Activated T-cell treated with anti-CD3 and anti-CD28 coated beads, Interleukin-2, amount 50 U/mL, for 4 hours (primary cell): Measurements from ENCODE around the gene LIN37. TPM values are rescaled to one million over a fixed set of nuclear protein-coding genes. Genes with fewer than 3 reads are reported as not detected.

Experiments used
- ATAC-seq, 2 donors: fragments of 200-7000 bp; cut with Tn5 transposase; one replicate each; pipeline ENCODE4 v1.10.0; 2021
- DNase-seq: peaks from one replicate; pipeline ENCODE4 v3.0.0-alpha.2; 2020
- H3K27me3 Mint-ChIP-seq: one replicate; pipeline ENCODE4 v1.8.0; 2021; ENCODE audit warnings: low read depth, mixed read lengths
- H3K36me3 Mint-ChIP-seq: one replicate; pipeline ENCODE4 v1.8.0; 2022; ENCODE audit warnings: mixed read lengths; ENCODE audit not compliant: insufficient read depth
- H3K4me1 Mint-ChIP-seq: one replicate; pipeline ENCODE4 v1.8.0; 2021; ENCODE audit warnings: low read depth, mixed read lengths
- H3K4me3 Mint-ChIP-seq: one replicate; pipeline ENCODE4 v1.8.0; 2021; ENCODE audit warnings: mild to moderate bottlenecking, moderate library complexity, mixed read lengths
- H3K9me3 Mint-ChIP-seq: one replicate; pipeline ENCODE4 v1.8.0; 2021; ENCODE audit warnings: mixed read lengths
- total RNA-seq, 3 donors: library from RNA; stranded (reverse); gene quantifications; one replicate each; pipeline ENCODE4 v1.2.1, GENCODE V29; 2021

Gene LIN37
- total RNA-seq, 3 donors from 2014 or later: 5.8 to 6.4 (median 6.4) TPM

DNA sequence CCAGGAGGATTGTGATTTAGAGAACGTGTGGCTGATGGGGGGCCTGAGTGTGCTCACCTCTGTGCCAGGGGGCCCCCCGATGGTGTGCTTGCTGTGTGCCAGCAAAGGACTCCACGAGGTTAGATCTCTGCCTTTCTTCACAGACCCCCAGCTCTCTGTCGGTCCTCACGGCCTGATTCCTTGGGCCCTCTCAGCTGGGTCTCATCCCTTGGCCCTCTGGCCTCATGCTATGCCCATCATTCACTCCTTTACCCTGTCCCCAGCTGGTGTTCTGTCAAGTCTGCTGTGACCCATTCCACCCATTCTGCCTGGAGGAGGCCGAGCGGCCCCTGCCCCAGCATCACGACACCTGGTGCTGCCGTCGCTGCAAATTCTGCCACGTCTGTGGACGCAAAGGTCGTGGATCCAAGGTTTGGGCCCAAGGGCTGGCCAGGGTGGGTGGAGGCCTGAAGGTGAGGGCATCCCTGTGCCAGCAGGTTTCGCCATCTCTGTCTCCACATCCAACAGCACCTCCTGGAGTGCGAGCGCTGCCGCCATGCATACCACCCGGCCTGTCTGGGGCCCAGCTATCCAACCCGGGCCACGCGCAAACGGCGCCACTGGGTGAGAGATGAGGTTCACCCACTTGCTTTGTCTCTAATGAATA is 23.0 kb upstream of the LIN37 start:
- DNase-seq (no peak), ATAC-seq (no peak)
- no peak overlapping the region for H3K4me3 Mint-ChIP-seq
- no peaks in the 10 kb centered on the region for H3K27me3 Mint-ChIP-seq
- no peaks in the 10 kb centered on the region for H3K9me3 Mint-ChIP-seq
- peaks cover 51% of the 10 kb centered on the region for H3K36me3 Mint-ChIP-seq
- H3K4me1 Mint-ChIP-seq: peaks cover 5% of the 10 kb centered on the region

DNA sequence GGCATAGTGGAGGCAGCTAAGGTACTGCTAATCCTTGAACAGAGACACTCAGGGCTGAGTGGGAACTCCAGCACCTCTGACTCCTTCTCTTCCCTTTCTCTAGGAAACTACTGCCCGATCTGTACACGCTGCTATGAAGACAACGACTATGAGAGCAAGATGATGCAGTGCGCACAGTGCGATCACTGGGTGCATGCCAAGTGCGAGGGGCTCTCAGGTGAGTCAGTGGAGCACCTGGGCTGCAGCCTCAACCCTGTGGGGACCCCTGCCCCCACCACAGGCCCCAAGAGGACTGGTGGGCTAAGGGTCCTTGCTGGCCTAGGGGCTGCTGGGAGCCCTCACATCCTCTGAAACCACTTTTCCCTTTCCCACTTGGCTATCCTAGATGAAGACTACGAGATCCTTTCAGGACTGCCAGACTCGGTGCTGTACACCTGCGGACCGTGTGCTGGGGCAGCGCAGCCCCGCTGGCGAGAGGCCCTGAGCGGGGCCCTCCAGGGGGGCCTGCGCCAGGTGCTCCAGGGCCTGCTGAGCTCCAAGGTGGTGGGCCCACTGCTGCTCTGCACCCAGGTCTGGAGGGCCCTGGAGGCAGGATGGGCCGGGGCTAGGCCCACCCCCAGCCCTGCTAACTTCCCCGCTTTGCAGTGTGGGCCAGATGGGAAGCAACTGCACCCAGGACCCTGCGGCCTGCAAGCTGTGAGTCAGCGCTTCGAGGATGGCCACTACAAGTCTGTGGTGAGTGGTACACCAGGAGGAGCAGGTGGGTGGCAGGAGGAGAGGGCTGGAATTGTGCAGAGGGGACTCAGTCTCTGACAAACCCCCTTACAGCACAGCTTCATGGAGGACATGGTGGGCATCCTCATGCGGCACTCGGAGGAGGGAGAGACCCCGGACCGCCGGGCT is 21.1 kb upstream of the LIN37 start:
- Mint-ChIP-seq H3K27me3 (no peaks in the 10 kb centered on the region), H3K9me3 (no peaks in the 10 kb centered on the region), H3K4me3 (no peak overlapping the region), H3K4me1 (no peaks in the 10 kb centered on the region), H3K36me3 (peaks cover 59% of the 10 kb centered on the region)
- ATAC-seq (no peak), DNase-seq (no peak)

DNA sequence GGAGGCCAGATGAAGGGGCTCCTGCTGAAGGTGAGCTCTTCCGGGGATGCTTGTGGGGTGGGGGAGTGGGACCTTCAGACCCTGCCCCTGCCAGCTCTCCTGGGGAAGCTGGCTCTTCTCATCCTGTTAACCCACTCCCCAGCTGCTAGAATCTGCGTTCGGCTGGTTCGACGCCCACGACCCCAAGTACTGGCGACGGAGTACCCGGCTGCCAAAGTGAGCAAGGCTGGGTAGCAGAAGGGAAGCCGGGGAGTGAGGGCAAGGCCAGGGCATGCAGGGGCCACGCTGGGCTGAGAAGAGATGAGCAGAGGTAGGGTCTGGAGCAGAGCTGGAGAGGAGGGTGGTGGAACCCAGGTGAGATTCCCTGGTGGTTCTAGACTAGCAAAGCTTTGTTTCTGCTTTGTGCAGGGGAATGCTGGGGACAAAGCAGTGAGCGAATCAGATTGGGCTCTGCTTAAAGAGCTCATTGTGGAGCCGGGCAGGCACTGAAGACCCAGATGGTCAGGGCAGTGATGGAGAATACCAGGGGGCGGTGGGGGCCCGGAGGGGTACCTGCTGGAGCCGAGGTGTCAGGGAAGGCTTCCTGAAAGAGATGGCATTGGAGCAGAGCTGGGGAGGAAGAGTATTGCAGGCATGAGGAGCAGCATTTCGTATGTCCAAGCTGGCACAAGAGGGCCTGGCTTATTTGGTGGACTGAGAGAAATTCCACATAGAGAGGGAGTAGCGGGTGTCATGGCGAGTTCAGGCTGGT is 20.2 kb upstream of the LIN37 start:
- Mint-ChIP-seq H3K4me3 (no peak overlapping the region), H3K36me3 (peaks cover 54% of the 10 kb centered on the region), H3K27me3 (no peaks in the 10 kb centered on the region), H3K9me3 (no peaks in the 10 kb centered on the region), H3K4me1 (no peaks in the 10 kb centered on the region)
- no peak for DNase-seq
- ATAC-seq: no peak

DNA sequence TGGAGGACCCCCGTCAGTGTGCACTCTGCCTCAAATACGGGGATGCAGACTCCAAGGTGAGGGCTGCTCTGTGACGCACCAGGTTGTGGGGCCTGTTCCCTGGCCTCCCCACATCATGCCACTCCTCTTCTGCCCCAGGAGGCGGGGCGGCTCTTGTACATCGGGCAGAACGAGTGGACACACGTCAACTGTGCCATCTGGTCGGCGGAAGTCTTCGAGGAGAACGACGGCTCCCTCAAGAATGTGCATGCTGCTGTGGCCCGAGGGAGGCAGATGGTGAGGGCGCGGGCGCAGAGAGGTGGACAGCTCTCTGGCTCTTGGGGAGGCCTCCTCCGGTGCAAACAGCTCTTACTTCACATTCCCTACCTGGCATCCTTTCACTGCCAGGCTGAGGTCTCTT is 19.4 kb upstream of the LIN37 start:
- DNase-seq: no peak
- H3K27me3 Mint-ChIP-seq: no peaks in the 10 kb centered on the region
- no peak overlapping the region for H3K4me3 Mint-ChIP-seq
- peaks cover 50% of the 10 kb centered on the region for H3K36me3 Mint-ChIP-seq
- no peak for ATAC-seq
- no peaks in the 10 kb centered on the region for H3K9me3 Mint-ChIP-seq
- no peaks in the 10 kb centered on the region for H3K4me1 Mint-ChIP-seq

DNA sequence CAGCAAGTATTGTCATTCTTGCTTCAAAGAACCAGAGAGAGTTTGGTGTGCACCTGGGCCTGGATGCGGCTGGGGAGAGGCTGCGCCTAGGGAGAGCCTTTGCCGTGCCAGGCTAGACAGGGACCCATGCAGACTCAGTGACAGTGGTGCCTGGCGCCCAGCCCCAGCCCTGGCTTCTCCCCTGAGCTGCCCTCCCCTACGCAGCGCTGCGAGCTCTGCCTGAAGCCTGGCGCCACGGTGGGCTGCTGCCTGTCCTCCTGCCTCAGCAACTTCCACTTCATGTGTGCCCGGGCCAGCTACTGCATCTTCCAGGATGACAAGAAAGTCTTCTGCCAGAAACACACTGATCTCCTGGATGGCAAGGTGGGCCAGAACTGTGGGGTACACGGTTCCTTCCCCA is 18.6 kb upstream of the LIN37 start:
- ATAC-seq (no peak), DNase-seq (no peak)
- H3K27me3 Mint-ChIP-seq: no peaks in the 10 kb centered on the region
- no peaks in the 10 kb centered on the region for H3K4me1 Mint-ChIP-seq
- H3K4me3 Mint-ChIP-seq: no peak overlapping the region
- H3K36me3 Mint-ChIP-seq: peaks cover 49% of the 10 kb centered on the region
- no peaks in the 10 kb centered on the region for H3K9me3 Mint-ChIP-seq

DNA sequence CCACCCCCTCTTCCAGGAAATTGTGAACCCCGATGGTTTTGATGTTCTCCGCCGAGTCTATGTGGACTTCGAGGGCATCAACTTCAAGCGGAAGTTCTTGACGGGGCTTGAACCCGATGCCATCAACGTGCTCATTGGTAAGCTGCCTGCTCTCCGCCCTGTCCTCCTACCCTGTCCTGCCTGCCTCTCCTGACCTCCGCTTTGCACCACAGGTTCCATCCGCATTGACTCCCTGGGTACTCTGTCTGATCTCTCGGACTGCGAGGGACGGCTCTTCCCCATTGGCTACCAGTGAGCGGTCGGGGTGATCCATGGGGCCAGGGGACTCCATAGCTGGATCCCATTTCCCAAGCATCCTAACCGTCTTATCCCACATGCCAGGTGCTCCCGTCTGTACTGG is 18.1 kb upstream of the LIN37 start:
- no peaks in the 10 kb centered on the region for H3K4me1 Mint-ChIP-seq
- ATAC-seq: no peak
- H3K4me3 Mint-ChIP-seq: no peak overlapping the region
- peaks cover 46% of the 10 kb centered on the region for H3K36me3 Mint-ChIP-seq
- H3K9me3 Mint-ChIP-seq: no peaks in the 10 kb centered on the region
- H3K27me3 Mint-ChIP-seq: no peaks in the 10 kb centered on the region
- DNase-seq: no peak

DNA sequence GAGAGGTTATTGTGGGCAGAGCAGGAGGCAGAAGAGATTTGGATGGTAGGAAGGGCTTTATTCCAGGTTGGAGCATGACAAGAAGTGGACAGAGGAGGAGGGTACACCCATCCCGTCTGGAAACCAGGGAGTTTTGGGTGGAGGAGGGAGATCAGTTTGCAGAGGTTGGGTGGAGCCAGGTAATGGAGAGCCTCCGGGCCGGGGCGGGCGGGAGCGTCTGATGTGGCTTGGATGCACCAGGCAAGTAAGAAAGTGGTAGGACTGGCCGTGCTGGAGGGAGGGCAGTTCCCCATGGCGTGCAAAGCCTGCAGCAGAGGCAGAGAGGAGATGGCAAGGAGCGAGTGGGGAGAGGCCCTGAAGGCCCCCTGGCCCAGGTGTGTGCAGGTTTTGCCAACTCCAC is 17.0 kb upstream of the LIN37 start:
- Mint-ChIP-seq H3K27me3 (no peaks in the 10 kb centered on the region), H3K36me3 (peaks cover 40% of the 10 kb centered on the region), H3K9me3 (no peaks in the 10 kb centered on the region), H3K4me1 (no peaks in the 10 kb centered on the region), H3K4me3 (no peak overlapping the region)
- DNase-seq (no peak), ATAC-seq (no peak)

DNA sequence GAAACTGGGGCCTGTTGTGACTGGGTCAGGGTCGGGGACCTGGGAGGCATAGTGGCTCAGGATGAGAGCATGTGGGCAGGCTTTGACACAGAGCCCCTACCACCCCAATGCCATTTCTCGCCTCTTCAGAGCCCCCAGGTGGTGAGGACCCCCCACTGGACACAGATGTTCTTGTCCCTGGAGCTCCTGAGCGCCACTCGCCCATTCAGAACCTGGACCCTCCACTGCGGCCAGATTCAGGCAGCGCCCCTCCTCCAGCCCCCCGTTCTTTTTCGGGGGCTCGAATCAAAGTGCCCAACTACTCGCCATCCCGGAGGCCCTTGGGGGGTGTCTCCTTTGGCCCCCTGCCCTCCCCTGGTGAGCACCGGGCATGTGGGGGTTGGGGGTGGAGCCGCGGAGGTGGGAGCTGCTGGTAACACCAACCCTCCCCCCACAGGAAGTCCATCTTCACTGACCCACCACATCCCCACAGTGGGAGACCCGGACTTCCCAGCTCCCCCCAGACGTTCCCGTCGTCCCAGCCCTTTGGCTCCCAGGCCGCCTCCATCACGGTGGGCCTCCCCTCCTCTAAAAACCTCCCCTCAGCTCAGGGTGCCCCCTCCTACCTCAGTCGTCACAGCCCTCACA is 16.5 kb upstream of the LIN37 start:
- peaks cover 3% of the 10 kb centered on the region for H3K4me1 Mint-ChIP-seq
- H3K36me3 Mint-ChIP-seq: peaks cover 42% of the 10 kb centered on the region
- no peaks in the 10 kb centered on the region for H3K27me3 Mint-ChIP-seq
- no peaks in the 10 kb centered on the region for H3K9me3 Mint-ChIP-seq
- H3K4me3 Mint-ChIP-seq: no peak overlapping the region
- ATAC-seq (no peak), DNase-seq (no peak)

DNA sequence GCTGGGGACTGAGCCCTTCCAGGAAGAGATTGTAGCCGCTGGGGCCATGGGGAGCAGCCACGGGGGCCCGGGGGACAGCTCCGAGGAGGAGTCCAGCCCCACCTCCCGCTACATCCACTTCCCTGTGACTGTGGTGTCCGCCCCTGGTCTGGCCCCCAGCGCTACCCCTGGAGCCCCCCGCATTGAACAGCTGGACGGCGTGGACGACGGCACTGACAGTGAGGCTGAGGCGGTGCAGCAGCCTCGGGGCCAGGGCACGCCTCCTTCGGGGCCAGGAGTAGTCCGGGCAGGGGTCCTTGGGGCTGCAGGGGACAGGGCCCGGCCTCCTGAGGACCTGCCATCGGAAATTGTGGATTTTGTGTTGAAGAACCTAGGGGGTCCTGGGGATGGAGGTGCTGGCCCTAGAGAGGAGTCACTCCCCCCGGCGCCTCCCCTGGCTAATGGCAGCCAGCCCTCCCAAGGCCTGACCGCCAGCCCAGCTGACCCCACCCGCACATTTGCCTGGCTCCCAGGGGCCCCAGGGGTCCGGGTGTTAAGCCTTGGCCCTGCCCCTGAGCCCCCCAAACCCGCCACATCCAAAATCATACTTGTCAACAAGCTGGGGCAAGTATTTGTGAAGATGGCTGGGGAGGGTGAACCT is 15.7 kb upstream of the LIN37 start:
- Mint-ChIP-seq H3K4me1 (peaks cover 5% of the 10 kb centered on the region), H3K9me3 (no peaks in the 10 kb centered on the region), H3K4me3 (no peak overlapping the region), H3K27me3 (no peaks in the 10 kb centered on the region), H3K36me3 (peaks cover 44% of the 10 kb centered on the region)
- ATAC-seq (no peak), DNase-seq (no peak)

DNA sequence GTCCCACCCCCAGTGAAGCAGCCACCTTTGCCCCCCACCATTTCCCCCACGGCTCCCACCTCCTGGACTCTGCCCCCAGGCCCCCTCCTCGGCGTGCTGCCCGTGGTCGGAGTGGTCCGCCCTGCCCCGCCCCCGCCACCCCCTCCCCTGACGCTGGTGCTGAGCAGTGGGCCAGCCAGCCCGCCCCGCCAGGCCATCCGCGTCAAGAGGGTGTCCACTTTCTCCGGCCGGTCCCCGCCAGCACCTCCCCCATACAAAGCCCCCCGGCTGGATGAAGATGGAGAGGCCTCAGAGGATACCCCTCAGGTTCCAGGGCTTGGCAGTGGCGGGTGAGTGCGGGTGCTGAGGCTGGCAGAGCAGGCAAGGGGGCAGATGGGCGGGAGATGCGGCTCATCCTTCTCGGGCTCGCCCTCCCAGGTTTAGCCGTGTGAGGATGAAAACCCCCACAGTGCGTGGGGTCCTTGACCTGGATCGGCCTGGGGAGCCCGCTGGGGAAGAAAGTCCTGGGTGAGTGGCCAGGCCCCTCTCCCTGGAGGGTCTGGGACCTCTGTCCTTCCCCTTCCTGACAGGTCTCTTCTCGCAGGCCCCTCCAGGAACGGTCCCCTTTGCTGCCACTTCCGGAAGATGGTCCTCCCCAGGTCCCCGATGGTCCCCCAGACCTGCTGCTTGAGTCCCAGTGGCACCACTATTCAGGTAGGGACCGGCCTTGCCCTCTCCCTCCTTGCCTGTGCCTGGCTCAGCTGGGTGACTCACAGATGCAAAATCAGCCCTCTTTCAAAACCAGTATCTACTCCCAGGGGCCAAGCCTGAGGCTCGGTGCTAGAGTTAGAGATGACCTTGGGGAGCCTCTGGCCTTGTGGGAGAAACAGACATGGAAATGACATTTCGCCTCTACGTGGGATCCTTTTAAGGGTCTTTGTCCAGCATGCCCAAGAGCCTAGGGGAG is 14.9 kb upstream of the LIN37 start:
- H3K4me3 Mint-ChIP-seq: no peak overlapping the region
- H3K9me3 Mint-ChIP-seq: no peaks in the 10 kb centered on the region
- no peak for ATAC-seq
- DNase-seq: no peak
- H3K4me1 Mint-ChIP-seq: peaks cover 5% of the 10 kb centered on the region
- H3K27me3 Mint-ChIP-seq: no peaks in the 10 kb centered on the region
- H3K36me3 Mint-ChIP-seq: peaks cover 42% of the 10 kb centered on the region

DNA sequence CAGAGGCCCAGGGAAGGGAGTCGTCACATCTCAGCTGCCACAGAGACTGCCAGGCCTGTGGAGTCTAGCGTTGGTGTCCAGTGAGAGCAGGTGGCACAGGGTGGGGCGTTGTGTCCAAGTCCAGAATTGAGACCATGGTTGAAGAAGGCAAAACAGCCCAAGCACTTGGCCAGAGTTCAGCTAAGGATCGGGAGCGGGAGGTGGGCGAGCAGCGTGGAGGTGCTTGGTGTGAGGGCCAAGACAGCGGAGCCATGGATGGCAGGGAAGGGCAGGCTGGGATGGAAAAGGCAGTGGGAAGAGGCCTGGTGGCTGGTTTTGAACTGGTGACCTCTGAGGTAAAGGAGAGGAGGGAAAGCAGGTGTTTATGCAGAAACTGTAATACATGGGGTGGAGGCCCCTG is 14.1 kb upstream of the LIN37 start:
- ATAC-seq (no peak), DNase-seq (no peak)
- Mint-ChIP-seq H3K4me3 (no peak overlapping the region), H3K36me3 (peaks cover 43% of the 10 kb centered on the region), H3K4me1 (peaks cover 8% of the 10 kb centered on the region), H3K27me3 (no peaks in the 10 kb centered on the region), H3K9me3 (no peaks in the 10 kb centered on the region)

DNA sequence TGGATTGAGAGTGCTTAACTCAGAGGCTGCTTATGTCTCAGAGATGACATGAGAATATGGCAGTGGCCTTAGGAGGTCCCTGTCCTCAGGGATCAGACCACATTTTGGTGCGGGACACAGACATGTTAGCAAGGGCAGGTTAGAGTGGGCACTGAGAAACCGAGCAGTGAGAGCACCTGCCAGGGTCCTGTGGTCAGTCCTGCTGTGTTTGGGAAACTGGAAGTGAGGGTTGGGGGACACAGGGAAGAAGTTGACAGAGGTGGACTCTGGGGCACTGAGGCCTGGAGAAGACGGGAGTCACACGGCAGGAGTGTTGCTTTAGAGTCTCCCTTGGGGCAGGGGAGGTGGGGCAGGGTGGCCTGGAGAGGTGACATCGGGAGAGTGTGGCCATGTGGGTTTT is 13.5 kb upstream of the LIN37 start:
- H3K4me3 Mint-ChIP-seq: no peak overlapping the region
- H3K36me3 Mint-ChIP-seq: peaks cover 43% of the 10 kb centered on the region
- no peaks in the 10 kb centered on the region for H3K27me3 Mint-ChIP-seq
- DNase-seq (no peak), ATAC-seq (no peak)
- H3K9me3 Mint-ChIP-seq: no peaks in the 10 kb centered on the region
- H3K4me1 Mint-ChIP-seq: peaks cover 13% of the 10 kb centered on the region
